Measurements from ENCODE around the gene PPP1R3E. TPM values are rescaled to one million over a fixed set of nuclear protein-coding genes. Genes with fewer than 3 reads are reported as not detected.
A peak's percentile ranks its signal among the peaks of the same experiment; 100 is the strongest.

PPP1R3E gene
- total and polyA plus RNA-seq, 2 of the 13 experiments (the other 11 are each of a cell fraction or from before 2014, with no cell fraction given), result 16.5 to 26.5 TPM

DNA sequence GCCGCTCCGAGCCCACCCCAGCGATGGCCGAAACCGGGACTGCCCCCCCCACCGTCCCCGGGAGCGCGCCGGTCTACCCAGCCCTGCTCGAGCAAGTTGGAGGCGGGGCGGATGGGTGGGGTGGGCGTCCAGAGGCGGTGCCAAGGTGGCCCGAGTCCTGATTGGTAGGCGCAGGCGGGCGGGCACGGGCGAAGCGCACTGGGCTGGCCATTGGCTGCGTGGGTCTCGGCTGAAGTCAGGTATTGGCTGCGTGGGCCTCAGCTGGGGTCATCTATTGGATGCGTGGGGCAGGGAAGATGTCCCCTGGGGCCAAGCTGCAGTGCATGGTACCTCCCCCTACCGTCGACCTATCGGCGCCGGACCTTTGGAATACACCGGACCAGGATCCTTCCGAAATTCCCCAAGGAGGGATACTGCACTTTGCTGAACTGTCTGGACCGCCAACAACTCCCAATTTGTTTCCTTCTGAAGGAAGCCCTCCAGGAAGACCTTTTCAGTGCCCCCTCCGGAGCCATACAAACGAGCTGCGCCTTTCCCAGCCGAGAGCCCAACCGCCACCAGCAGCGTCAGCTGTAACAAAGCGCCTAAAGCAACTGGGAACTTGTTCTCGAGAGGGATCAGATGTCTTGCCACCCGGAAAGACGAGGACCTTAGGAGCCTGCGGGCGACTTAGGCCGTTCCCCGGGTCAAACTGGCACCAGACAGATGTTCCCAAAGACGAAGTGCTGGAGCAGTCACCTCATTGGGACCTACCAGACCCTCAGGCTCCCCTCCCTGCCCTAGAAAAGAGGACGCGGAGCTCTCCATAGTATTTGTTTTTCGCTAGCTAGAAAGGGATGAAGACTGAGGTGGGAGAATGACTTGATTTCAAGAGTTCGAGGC, 16.4 kb downstream of the PPP1R3E start, which contains the start of gene HOMEZ (continued):
- no peak for TF ChIP-seq REL (CRISPR knock-in tag; conservative IDR thresholded peaks at IDR 0.05)
- TF ChIP-seq ZNF251 (CRISPR knock-in tag; IDR thresholded peaks at IDR 0.05), result peak; percentile 97
- TF ChIP-seq SP140L (CRISPR knock-in tag; IDR thresholded peaks at IDR 0.05; ENCODE audit: borderline replicate concordance), result peak; percentile 83; the same call in 1 of the 2 replicates
- TF ChIP-seq PRPF4 (IDR thresholded peaks at IDR 0.05; ENCODE audit: low read depth, low read length, poor library complexity, severe bottlenecking), result peak; percentile 13
- TF ChIP-seq CBX2 (IDR thresholded peaks at IDR 0.05; ENCODE audit: low read depth, low read length), result no peak
- no peak for TF ChIP-seq CBX2 (CRISPR knock-in tag; IDR thresholded peaks at IDR 0.05; ENCODE audit: low read depth)
- TF ChIP-seq ISX (CRISPR knock-in tag; conservative IDR thresholded peaks at IDR 0.05), result no peak; the same call in 1 of the 2 replicates
- TF ChIP-seq ZBED4 (CRISPR knock-in tag; IDR thresholded peaks at IDR 0.05; ENCODE audit: borderline replicate concordance), result peak; percentile 76; the same call in 1 of the 2 replicates
- TF ChIP-seq SMAD9 (CRISPR knock-in tag; IDR thresholded peaks at IDR 0.05), result peak; percentile 85; the same call in 1 of the 2 replicates
- TF ChIP-seq FOXP1 (IDR thresholded peaks at IDR 0.05), result no peak
- TF ChIP-seq FOXP1 (CRISPR knock-in tag; IDR thresholded peaks at IDR 0.05), result 0 out of 2 replicates have a peak, but pooled peaks have one; percentile 24
- no peak for TF ChIP-seq SMC3 (IDR thresholded peaks at IDR 0.05; ENCODE audit: low read length)
- peak; percentile 30 for TF ChIP-seq ZNF781 (CRISPR knock-in tag; IDR thresholded peaks at IDR 0.05; ENCODE audit: borderline replicate concordance, not compliant biosample characterization)
- TF ChIP-seq TRIM24 (CRISPR knock-in tag; IDR thresholded peaks at IDR 0.05), result no peak
- TF ChIP-seq, protein P1, sequence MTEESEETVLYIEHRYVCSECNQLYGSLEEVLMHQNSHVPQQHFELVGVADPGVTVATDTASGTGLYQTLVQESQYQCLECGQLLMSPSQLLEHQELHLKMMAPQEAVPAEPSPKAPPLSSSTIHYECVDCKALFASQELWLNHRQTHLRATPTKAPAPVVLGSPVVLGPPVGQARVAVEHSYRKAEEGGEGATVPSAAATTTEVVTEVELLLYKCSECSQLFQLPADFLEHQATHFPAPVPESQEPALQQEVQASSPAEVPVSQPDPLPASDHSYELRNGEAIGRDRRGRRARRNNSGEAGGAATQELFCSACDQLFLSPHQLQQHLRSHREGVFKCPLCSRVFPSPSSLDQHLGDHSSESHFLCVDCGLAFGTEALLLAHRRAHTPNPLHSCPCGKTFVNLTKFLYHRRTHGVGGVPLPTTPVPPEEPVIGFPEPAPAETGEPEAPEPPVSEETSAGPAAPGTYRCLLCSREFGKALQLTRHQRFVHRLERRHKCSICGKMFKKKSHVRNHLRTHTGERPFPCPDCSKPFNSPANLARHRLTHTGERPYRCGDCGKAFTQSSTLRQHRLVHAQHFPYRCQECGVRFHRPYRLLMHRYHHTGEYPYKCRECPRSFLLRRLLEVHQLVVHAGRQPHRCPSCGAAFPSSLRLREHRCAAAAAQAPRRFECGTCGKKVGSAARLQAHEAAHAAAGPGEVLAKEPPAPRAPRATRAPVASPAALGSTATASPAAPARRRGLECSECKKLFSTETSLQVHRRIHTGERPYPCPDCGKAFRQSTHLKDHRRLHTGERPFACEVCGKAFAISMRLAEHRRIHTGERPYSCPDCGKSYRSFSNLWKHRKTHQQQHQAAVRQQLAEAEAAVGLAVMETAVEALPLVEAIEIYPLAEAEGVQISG (CRISPR knock-in tag; IDR thresholded peaks at IDR 0.05), result peak; percentile 87
- peak; percentile 69 for TF ChIP-seq HDAC2 (CRISPR knock-in tag; IDR thresholded peaks at IDR 0.05)
- TF ChIP-seq TFE3 (CRISPR knock-in tag; IDR thresholded peaks at IDR 0.05), result peak; percentile 37; the same call in 1 of the 2 replicates
- peak; percentile 89 for TF ChIP-seq BRD4 (CRISPR knock-in tag; IDR thresholded peaks at IDR 0.05)
- TF ChIP-seq ZNF383 (CRISPR knock-in tag; IDR thresholded peaks at IDR 0.05; ENCODE audit: borderline replicate concordance), result no peak
- TF ChIP-seq FOXP4 (CRISPR knock-in tag; IDR thresholded peaks at IDR 0.05), result peak; percentile 47
